ENCODE measurements around the gene ZNG1A.
"Not testable (repeated sequence)": the region's sequence is repeated elsewhere in the genome, so short reads cannot be mapped to it uniquely, and the experiment has no call there.

ZNG1A gene

DNA sequence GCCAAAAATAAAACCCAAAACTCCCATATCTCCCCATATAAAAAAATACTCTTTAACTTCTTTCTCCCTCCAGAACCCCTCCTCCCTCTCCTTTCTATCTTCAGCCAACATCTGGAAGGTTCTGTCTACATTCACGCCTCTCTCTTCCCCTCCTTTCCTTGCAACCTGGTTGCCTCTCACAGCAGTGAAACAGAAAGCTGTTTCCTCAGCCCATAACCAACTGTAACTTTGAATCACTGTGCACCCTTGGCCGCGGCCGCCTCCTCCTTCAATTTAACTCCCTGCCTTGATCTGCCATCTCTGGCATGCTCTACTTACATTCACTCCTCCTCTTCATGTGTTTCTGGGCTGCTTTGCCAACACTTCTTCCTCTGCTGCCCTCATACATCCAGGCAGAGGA is 83.9 kb downstream of the ZNG1A start:
- not testable (repeated sequence) for DNase-seq (ENCODE audit: low spot score)

GRCh38 chr9:94323-94722 is 84.5 kb downstream of the ZNG1A start:
- DNase-seq (ENCODE audit: low spot score), result not testable (repeated sequence)

DNA sequence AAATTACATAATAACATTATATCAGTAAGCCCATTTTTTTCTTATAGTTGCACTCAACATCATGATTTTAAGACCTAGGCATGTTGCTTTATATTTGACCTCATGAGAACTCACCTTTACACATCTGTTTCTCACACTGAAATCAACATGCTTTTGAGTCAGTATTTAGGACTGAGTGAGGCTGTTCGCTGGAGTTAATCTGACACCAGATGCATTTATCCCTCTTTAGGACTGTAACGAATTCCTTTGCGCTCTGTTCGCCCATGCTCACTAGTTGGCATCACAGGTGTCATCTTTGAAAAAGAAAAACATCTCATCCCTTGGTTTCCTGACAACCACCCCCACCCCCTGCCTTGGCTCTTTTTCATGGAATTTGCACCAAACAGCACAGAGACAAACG is 84.9 kb downstream of the ZNG1A start:
- not testable (repeated sequence) for DNase-seq (ENCODE audit: low spot score)

GRCh38 chr9:90851-91250 is 88.0 kb downstream of the ZNG1A start:
- not testable (repeated sequence) for DNase-seq (ENCODE audit: low spot score)

DNA sequence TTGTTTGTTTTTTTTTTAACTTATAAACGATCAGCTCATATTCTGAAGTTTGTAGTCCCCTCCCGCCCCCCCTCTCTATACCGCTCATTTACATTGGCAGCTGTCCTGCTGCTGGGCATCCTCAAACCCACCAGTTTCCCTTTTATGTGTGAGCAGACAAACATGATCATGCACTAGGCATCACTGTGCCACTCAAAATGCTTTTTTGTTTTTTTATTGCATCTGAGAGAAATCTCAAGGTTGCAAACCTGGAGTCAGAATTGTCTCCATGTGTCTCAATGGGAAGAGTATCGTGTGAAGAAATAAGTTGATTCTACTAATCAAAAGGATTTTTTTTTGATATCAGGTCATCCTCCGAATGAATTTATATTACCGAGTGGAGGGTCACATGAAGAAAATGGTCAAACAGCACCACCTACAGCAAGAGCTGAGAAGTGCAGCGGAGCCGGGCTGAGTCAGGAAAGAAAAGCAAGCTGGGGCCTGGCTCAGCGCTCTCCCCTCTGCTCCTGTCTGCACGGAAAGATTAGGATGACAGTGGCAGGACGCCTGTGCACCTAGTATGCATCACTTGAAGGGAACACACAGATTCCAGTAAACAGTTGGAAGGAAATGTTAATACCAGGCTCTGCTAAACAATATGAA is 90.3 kb downstream of the ZNG1A start:
- DNase-seq (ENCODE audit: low spot score), result not testable (repeated sequence)

- not testable (repeated sequence) for DNase-seq (ENCODE audit: low spot score)
These were observed 91.0 kb downstream of the ZNG1A start for GRCh38 chr9:87860-88259.

GRCh38 chr9:87105-87504 is 91.8 kb downstream of the ZNG1A start:
- not testable (repeated sequence) for DNase-seq (ENCODE audit: low spot score)

GRCh38 chr9:86697-87096 is 92.2 kb downstream of the ZNG1A start:
- not testable (repeated sequence) for DNase-seq (ENCODE audit: low spot score)

DNA sequence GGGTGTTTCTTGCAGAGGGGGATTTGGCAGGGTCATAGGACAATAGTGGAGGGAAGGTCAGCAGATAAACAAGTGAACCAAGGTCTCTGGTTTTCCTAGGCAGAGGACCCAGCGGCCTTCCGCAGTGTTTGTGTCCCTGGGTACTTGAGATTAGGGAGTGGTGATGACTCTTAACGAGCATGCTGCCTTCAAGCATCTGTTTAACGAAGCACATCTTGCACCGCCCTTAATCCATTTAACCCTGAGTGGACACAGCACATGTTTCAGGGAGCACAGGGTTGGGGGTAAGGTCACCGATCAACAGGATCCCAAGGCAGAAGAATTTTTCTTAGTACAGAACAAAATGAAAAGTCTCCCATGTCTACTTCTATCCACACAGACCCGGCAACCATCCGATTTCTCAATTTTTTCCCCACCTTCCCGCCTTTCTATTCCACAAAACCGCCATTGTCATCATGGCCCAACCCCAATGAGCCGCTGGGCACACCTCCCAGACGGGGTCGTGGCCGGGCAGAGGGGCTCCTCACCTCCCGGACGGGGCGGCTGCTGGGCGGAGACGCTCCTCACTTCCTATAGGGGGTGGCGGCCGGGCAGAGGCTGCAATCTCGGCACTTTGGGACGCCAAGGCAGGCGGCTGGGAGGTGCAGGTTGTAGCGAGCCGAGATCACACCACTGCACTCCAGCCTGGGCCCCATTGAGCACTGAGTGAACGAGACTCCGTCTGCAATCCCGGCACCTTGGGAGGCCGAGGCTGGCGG is 95.7 kb downstream of the ZNG1A start:
- DNase-seq (ENCODE audit: low spot score), result not testable (repeated sequence)

DNA sequence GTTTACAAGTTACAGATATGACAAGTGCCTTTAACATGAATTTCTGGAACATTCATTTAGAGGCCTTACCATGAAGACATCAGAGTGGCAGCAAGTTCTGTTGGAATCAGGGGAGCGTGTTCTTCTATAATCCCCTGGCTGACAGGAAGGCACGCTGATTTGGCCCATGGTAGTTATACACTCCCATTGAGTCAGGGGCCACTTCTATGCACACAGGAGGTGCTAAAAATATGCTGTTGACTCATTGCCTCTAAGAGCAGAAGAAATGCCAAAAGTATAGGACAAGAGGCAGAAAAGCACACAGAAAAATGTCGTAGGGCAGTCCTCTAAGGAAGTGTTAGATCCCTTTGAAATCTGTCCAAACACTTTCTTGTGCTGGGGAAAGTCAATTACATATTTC is 100.5 kb downstream of the ZNG1A start:
- DNase-seq (ENCODE audit: low spot score), result not testable (repeated sequence)

- not testable (repeated sequence) for DNase-seq (ENCODE audit: low spot score)
These were observed 102.5 kb downstream of the ZNG1A start for GRCh38 chr9:76389-76788.

- not testable (repeated sequence) for DNase-seq (ENCODE audit: low spot score)
These were observed 104.8 kb downstream of the ZNG1A start for GRCh38 chr9:73900-74525.

DNA sequence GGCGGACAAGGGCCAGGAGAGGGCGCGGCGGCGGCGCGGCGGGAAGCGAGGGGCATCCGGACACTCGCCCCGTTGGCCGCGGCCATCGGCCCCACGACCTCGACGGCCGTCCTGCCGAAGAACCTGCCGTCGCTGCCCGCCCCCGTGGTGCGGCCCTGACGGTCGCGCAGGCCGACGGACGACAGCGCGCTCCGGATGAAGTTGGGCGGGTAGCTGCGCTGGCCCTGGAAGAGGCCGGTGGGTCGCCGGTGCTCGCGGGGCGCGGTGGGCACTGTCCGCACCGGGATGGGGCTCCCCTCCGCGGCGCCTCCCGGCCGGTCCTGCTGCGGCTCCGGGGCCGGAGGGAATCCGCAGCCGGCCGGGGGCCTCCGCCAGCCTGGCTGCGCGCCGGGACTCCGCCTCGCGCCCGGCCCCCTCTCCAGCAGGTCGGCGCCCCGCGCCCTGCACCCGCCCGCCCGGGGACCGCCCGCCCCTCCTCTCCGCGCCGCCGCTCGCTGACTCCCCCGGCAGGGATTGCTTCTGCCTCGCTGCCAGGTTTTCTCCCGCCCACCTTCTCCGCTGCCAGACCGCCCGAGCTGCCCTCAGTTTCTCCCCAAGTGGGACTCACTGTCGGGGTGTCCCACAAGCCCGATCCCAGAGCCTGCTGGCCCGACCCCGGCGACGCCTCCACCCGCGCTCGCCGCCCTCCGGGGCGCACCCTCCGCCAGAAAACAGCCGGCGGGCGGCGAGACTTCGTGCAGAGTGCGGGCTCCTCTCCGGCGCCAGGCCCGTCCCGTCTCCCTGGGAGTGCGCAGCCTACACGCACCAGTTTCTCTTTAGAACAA is 105.6 kb downstream of the ZNG1A start:
- not testable (repeated sequence) for DNase-seq (ENCODE audit: low spot score)
